Measurements from ENCODE around the gene NHLH2. TPM values are rescaled to one million over a fixed set of nuclear protein-coding genes. Genes with fewer than 3 reads are reported as not detected.

The NHLH2 gene
- total RNA-seq, 1 experiment from 2014 or later = not detected

DNA sequence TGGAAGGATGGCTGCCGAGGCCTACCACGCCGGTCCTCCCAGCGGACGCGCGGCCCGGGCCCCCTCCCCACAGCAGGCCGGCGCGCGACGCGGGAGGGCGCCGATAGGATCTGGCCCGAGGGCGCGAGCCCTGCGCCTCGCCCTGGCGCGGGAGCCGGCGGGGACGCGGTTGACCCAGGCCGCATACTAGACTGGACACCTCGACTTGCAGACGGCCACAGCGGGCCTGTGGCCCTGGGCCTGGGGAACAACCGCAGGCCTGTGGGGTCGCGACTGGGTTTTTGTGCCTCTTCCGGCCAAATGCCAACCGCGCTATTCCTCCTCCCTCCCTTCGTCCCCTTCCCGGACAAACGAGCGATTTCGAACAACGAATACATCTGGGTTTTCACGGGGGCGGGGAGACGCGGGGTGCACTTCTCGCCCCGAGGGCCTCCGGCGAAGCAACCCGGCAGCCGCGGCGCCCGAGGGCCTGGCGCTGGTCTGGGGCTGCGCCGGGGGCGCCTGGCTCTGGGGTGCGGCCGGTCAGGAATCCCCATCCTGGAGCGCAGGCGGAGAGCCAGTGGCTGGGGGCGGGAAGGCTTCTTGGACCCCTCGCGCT, 2.4 kb downstream of the NHLH2 start:
- Histone ChIP-seq H3K36me3 (ENCODE audit: control insufficient read depth in 1 of 2, insufficient read depth in 2 of 2, low read length in 2 of 2) (no peaks in the 10 kb centered on the region), H3K9me2 (ENCODE audit: insufficient read depth) (no peaks in the 10 kb centered on the region), H3K4me2 (ENCODE audit: low read length) (no peak overlapping the region), H3K9ac (ENCODE audit: low read length) (no peak overlapping the region), H3K27ac (ENCODE audit: low read depth, low read length) (no peak overlapping the region), H3K4me1 (ENCODE audit: control insufficient read depth in 1 of 2, insufficient read depth in 2 of 2, low read length in 2 of 2) (no peaks in the 10 kb centered on the region), H3K9me3 (ENCODE audit: control insufficient read depth in 1 of 2, insufficient read depth in 1 of 2, low read depth in 1 of 2, low read length in 2 of 2) (no peaks in the 10 kb centered on the region), H4K20me1 (ENCODE audit: insufficient read depth) (no peaks in the 10 kb centered on the region), H3K27me3 (ENCODE audit: insufficient read depth, low read length) (no peaks in the 10 kb centered on the region), H2AFZ (ENCODE audit: low read depth, low read length, poor library complexity, severe bottlenecking) (no peak overlapping the region), H3K79me2 (ENCODE audit: insufficient read depth, low read length) (no peaks in the 10 kb centered on the region), H3K4me3 (replicated peaks in 1 of 2; ENCODE audit: low read depth in 1 of 2, low read length in 2 of 2) (no peak overlapping the region)
- intact Hi-C loops (cut with micrococcal nuclease) = no loop called here
- no TSS peak for BruUV-seq (replicated peaks)
- DNase-seq (ENCODE audit: low read depth, low spot score) (no peak), ATAC-seq (no peak)
- POLR2A ChIA-PET = no interaction called here
- RAD21 ChIA-PET (ENCODE audit: low non-redundant PET in 1 of 2, low total read pairs in 2 of 2, uncharacterized antibody in 2 of 2, unreplicated experiment in 2 of 2) = no interaction called here
- TF ChIP-seq EZH2phosphoT487 (IDR thresholded peaks at IDR 0.05; ENCODE audit: borderline replicate concordance) = no peak
- TF ChIP-seq JUND (IDR thresholded peaks at IDR 0.05) = no peak
- TF ChIP-seq RAD21 (IDR thresholded peaks at IDR 0.05; ENCODE audit: low read depth) = no peak
- TF ChIP-seq ZBTB33 (IDR thresholded peaks at IDR 0.05; ENCODE audit: extremely low read depth, insufficient replicate concordance, low read length) = no peak
- CTCF ChIA-PET = no interaction called here

DNA sequence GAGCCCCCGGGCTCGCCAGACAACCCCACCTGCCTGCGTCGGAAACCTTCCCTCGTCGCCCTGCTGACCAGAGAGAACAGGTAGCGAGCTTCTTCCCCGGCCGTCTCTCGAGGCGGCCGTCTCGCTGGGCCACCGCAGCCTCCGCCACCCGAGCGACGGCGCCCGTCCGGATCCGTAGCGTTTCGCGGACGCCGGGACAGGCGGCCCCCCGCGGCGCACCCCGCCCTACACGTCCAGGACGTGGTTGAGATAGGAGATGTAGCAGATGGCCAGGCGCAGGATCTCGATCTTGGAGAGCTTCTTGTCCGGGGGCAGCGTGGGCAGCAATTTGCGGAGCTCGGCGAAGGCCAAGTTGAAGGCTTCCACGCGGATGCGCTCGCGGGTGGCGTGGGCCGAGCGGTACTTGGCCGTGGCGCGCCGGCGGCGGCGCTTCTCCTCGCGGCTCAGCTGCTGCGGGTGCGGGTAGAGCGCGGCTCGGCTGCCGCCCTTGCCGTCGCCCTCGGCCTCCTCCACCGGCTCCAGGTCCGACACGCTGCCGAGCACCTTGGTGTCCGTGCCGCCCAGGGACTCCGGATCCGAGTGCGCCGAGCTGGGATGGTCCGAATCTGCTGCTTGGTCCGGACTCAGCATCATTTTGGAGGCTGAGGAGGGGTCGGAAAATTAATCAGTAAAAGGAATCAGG, 3.0 kb downstream of the NHLH2 start:
- POLR2A ChIA-PET = no interaction called here
- no peak overlapping the region for H3K9ac ChIP-seq (ENCODE audit: low read length)
- H3K4me2 ChIP-seq (ENCODE audit: low read length) = no peak overlapping the region
- no peak for DNase-seq (ENCODE audit: low read depth, low spot score)
- H3K9me3 ChIP-seq (ENCODE audit: control insufficient read depth in 1 of 2, insufficient read depth in 1 of 2, low read depth in 1 of 2, low read length in 2 of 2) = no peaks in the 10 kb centered on the region
- no peaks in the 10 kb centered on the region for H3K9me2 ChIP-seq (ENCODE audit: insufficient read depth)
- no peaks in the 10 kb centered on the region for H3K79me2 ChIP-seq (ENCODE audit: insufficient read depth, low read length)
- intact Hi-C loops (cut with micrococcal nuclease) = no loop called here
- H3K27me3 ChIP-seq (ENCODE audit: insufficient read depth, low read length) = no peaks in the 10 kb centered on the region
- CTCF ChIA-PET = no interaction called here
- H3K27ac ChIP-seq (ENCODE audit: low read depth, low read length) = no peak overlapping the region
- ATAC-seq = no peak
- RAD21 ChIA-PET (ENCODE audit: low non-redundant PET in 1 of 2, low total read pairs in 2 of 2, uncharacterized antibody in 2 of 2, unreplicated experiment in 2 of 2) = no interaction called here
- no peak overlapping the region for H3K4me3 ChIP-seq (replicated peaks in 1 of 2; ENCODE audit: low read depth in 1 of 2, low read length in 2 of 2)
- H2AFZ ChIP-seq (ENCODE audit: low read depth, low read length, poor library complexity, severe bottlenecking) = no peak overlapping the region
- H4K20me1 ChIP-seq (ENCODE audit: insufficient read depth) = no peaks in the 10 kb centered on the region
- no peaks in the 10 kb centered on the region for H3K36me3 ChIP-seq (ENCODE audit: control insufficient read depth in 1 of 2, insufficient read depth in 2 of 2, low read length in 2 of 2)
- BruUV-seq (replicated peaks) = no TSS peak
- no peaks in the 10 kb centered on the region for H3K4me1 ChIP-seq (ENCODE audit: control insufficient read depth in 1 of 2, insufficient read depth in 2 of 2, low read length in 2 of 2)
- TF ChIP-seq FOSL1 (IDR thresholded peaks at IDR 0.05; ENCODE audit: low read depth) (no peak), EZH2phosphoT487 (IDR thresholded peaks at IDR 0.05; ENCODE audit: borderline replicate concordance) (no peak), POLR2AphosphoS5 (IDR thresholded peaks at IDR 0.05; ENCODE audit: low read depth, low read length) (no peak), YY1 (IDR thresholded peaks at IDR 0.05; ENCODE audit: extremely low read depth, insufficient replicate concordance, low read depth, low read length) (no peak), ZNF274 (IDR thresholded peaks at IDR 0.05; ENCODE audit: low read depth, low read length) (no peak), POLR2A (IDR thresholded peaks at IDR 0.05; ENCODE audit: borderline replicate concordance, extremely low read depth, insufficient read depth, insufficient read length) (no peak)
- TF ChIP-seq, protein P1, sequence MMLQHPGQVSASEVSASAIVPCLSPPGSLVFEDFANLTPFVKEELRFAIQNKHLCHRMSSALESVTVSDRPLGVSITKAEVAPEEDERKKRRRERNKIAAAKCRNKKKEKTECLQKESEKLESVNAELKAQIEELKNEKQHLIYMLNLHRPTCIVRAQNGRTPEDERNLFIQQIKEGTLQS (IDR thresholded peaks at IDR 0.05) = no peak
- TF ChIP-seq, protein P2, sequence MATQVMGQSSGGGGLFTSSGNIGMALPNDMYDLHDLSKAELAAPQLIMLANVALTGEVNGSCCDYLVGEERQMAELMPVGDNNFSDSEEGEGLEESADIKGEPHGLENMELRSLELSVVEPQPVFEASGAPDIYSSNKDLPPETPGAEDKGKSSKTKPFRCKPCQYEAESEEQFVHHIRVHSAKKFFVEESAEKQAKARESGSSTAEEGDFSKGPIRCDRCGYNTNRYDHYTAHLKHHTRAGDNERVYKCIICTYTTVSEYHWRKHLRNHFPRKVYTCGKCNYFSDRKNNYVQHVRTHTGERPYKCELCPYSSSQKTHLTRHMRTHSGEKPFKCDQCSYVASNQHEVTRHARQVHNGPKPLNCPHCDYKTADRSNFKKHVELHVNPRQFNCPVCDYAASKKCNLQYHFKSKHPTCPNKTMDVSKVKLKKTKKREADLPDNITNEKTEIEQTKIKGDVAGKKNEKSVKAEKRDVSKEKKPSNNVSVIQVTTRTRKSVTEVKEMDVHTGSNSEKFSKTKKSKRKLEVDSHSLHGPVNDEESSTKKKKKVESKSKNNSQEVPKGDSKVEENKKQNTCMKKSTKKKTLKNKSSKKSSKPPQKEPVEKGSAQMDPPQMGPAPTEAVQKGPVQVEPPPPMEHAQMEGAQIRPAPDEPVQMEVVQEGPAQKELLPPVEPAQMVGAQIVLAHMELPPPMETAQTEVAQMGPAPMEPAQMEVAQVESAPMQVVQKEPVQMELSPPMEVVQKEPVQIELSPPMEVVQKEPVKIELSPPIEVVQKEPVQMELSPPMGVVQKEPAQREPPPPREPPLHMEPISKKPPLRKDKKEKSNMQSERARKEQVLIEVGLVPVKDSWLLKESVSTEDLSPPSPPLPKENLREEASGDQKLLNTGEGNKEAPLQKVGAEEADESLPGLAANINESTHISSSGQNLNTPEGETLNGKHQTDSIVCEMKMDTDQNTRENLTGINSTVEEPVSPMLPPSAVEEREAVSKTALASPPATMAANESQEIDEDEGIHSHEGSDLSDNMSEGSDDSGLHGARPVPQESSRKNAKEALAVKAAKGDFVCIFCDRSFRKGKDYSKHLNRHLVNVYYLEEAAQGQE (IDR thresholded peaks at IDR 0.05; ENCODE audit: low read depth) = no peak

Data from HCT116 (cell line).